ENCODE data around the gene DLEC1.
A peak's percentile ranks its signal among the peaks of the same experiment; 100 is the strongest.
"Not testable (repeated sequence)": the region's sequence is repeated elsewhere in the genome, so short reads cannot be mapped to it uniquely, and the experiment has no call there.

The DLEC1 gene

GRCh38 chr3:38018296-38019266 is 20.4 kb upstream of the DLEC1 start:
- DNase-seq: peak; percentile 17

DNA sequence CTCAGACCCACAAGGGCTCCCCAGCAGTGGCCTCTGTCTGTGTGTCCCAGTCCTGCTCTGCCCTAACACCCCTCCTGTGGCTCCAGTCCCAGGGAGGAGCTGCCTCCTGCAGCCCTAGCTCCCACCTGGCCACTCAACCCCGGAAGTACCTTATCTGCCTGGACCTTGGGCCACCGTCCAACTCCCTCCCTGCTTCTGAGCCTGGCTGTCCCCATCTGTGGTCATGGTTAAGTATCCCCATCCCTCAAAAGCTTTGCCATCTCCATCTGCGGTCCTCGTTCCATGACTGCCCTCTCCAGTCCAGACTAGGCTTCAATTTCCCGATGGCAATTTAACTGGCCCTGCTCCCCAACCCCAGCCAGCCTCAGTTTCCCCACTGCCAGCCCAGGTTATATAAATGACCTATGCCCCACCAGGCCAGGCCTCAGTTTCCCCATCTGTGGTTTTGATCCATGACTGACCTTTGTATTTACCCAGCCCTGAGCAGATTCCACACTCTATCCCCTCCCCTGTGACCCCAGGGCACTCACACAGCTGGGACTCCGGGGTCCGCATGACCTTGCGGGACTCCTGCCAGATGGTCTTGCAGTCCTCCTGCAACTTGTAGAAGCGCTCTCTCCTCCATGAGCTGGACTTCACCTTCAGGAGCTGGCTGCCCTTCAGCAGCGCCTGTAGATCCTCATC is 19.2 kb upstream of the DLEC1 start:
- peak; percentile 12 for DNase-seq

GRCh38 chr3:38020342-38020726 is 18.7 kb upstream of the DLEC1 start:
- DNase-seq: no peak

DNA sequence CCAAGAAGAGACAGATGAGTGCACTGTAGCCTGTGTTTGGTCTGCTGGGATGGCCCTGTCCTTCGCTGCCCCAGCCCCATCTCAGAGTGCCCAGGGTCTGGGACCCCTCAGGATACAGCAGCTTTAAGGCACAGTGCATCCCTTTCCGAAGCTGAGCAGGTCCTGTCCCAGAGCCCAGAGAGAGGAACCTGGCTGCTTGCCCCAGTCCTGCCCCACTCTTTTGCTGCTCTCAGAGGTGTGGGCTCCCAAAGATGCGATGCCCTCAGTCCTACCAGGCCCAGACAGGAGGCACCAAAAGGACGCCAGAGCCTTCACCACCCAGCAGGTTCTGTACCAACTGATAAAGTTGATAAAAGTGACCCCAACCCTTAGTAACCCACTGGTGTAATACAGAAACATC is 17.8 kb upstream of the DLEC1 start:
- DNase-seq: no peak

DNA sequence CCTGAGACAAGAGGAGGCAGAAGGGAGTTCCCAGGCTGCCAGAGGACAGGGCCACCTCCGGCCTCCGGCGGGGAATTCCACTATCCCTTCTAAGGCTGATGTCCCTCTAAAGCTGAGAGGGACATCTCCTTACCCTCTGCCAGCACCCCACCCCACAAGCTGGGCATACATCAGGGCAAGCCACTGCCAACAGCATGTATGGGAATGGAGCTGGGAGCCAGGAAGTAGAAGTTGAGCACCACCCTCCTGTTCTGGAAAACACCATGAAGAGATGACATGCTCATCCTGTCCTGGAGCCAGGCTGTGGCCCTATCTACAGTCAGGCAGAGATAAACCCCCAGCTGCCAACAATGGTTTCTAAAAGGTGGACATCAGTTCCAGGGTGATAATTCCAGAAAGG is 16.7 kb upstream of the DLEC1 start:
- peak; percentile 26 for DNase-seq

GRCh38 chr3:38022896-38023709 is 15.9 kb upstream of the DLEC1 start:
- peak; percentile 29 for DNase-seq

GRCh38 chr3:38026856-38027255 is 12.2 kb upstream of the DLEC1 start:
- DNase-seq: no peak

GRCh38 chr3:38027466-38028465 is 11.2 kb upstream of the DLEC1 start:
- no peak for DNase-seq

DNA sequence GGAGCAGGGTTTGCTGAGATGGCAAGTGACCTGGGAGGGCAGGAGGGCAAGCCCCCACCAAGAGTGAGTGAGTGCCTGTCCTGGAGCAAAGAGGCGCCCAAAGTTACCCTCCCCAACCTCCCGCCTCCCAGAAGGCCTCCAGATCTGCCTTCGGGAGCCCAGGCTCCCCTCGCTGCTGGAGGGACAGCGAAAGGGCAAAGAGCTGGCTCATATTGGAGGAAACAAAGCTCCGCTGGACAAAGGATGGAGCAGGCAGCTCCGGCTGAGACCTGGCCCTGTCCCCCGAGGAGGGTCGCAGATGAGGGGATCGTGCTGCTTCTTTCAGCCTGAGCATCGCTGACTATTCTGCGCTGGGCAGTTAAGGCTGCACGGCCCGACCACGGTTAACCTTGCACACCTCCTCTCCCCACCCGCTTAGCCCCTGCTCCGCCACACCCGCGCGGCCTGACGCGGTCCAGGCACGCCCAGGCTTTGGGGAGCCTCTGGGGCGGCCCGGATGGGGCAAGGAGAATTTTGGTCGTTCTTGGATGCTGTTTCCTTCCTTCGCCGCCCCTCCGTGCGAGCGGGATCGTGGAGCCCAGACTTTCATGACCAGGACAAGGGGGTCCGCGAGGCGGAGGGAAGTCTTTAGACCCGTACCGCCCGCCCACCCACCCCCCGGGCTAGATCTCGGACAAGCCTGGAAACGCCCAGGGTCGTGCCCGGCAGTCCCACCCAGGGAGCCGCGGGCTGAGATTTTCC is 10.2 kb upstream of the DLEC1 start:
- DNase-seq: no peak

- no peak for DNase-seq
Measured at GRCh38 chr3:38029400-38030125, 9.4 kb upstream of the DLEC1 start, which contains the start of gene PLCD1. TSS of gene PLCD1 (minus strand) at chr3:38029642. CDS start at chr3:38029539, 103 bp downstream.

GRCh38 chr3:38030126-38031021 is 8.6 kb upstream of the DLEC1 start:
- DNase-seq: no peak

GRCh38 chr3:38031022-38031994 is 7.7 kb upstream of the DLEC1 start:
- no peak for DNase-seq

DNA sequence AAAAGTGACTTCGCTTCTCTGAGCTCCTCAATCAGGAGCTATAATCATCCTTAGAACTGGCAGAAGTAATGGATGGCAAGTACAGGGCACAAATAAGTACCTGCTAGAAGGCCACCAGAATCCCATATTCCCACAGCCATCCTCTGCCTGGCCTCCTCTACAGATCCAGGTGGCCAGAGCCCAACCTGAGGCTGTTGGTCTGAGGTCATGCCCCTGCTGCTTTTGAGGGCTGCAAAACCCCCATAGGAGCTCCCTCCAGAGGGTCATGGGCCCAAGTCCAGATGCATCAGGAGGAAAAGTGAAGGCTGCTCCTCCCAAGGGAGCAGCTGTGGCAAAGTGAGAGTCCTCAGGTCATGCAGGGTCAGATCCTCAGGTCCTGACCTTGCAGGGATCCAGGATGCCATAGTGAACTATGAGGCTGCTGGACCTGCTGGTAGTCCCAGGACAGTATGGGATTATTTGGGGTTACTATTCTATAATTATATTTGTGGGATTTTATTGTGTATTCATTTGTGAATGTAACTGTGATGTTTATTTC is 6.6 kb upstream of the DLEC1 start:
- DNase-seq: no peak

GRCh38 chr3:38033586-38033985 is 5.4 kb upstream of the DLEC1 start:
- DNase-seq: not testable (repeated sequence)

GRCh38 chr3:38034335-38034734 is 4.7 kb upstream of the DLEC1 start:
- not testable (repeated sequence) for DNase-seq

DNA sequence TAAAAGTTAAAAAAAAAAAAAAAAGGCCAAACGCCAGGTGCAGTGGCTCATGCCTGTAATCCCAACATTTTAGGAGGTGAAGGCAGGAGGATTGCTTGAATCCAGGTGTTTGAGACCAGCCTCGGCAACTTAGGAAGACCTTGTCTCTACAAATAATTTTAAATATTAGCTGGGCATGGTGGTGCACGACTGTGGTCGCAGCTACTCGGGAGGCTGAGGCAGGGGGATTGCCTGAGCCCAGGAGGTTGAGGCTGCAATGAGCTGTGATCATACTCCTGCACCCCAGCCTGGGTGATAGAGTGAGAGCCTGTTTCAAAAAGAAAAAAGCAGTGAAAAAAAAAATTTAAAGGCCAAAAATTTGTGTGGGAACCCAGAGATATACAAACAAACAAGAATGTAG is 2.7 kb upstream of the DLEC1 start:
- no peak for DNase-seq

GRCh38 chr3:38036906-38037305 is 2.1 kb upstream of the DLEC1 start:
- no peak for DNase-seq

DNA sequence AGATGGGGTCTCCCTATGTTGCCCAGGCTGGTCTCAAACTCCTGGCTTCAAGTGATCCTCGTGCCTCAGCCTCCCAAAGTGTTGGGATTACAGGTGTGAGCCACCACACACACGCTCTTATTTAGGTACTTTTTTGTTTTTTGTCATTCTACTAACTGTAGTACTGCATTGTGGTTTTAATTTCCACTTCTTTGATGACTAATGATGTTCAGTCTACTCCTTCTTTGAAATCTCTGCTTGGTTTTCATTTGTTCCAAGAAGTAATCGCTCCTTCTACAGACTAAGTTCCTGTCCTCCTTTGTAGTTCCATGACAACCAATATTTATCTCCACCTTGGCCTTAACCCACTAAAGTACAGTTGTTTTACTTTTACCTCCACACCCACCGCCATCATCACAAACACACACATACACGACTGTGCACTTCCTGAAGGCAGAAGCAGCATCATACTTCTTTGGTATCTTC is 529 bp upstream of the DLEC1 start:
- no peak for DNase-seq

Data from activated CD4-positive, CD25-positive, alpha-beta regulatory T cell treated with anti-CD3 and anti-CD28 coated beads, Interleukin-2, amount 50 U/mL, for 72 hours (primary cell).